ENCODE results near the gene CACNA2D1. TPM values are rescaled to one million over a fixed set of nuclear protein-coding genes. Genes with fewer than 3 reads are reported as not detected.

The CACNA2D1 gene
- total RNA-seq, 4 donors from 2014 or later = 3.0 to 15.7 (median 8.6) TPM

DNA sequence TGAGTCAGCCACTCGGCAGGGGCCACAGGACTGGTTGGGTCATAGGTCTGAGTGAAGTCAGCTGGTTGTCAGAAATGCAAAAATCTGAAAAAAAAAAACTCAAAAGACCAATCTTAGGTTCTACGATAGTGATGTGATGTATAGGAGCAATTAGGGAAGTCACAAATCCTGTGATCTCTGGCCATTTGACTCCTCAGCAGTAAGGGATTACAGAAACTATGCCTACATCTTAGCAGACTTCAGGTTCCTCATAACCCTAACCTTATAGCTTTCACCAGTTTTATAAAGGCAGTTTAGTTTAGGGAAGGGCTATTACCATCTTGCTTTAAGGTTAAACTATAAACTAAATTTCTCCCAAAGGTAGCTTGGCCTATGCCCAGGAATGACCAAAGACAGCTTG, 510.6 kb downstream of the CACNA2D1 start:
- WGBS, 2 donors = 83 to 90% methylated on average over 2 of the region's 2 CpGs

DNA sequence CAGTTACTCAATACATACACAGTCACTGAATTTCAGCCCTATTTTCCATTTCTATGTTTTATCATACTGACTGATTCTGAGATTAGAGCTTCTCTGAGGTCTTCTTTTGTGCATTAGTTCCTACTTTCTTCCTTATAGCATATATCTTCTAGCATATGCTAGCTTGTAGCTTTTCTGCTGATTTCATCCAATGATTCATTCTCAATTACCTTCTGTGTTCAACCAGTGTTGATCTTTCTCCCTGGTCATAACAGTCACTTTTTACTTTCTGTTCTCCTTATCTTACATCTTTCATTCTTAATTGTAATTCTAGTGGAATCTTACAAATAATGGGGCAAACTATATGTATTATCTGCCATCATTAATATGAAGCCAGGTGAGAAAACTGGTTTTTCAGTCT, 514.2 kb downstream of the CACNA2D1 start:
- H3K4me3 ChIP-seq (ENCODE audit: low read depth, poor library complexity, severe bottlenecking) = no peak overlapping the region
- TF ChIP-seq, protein P1, sequence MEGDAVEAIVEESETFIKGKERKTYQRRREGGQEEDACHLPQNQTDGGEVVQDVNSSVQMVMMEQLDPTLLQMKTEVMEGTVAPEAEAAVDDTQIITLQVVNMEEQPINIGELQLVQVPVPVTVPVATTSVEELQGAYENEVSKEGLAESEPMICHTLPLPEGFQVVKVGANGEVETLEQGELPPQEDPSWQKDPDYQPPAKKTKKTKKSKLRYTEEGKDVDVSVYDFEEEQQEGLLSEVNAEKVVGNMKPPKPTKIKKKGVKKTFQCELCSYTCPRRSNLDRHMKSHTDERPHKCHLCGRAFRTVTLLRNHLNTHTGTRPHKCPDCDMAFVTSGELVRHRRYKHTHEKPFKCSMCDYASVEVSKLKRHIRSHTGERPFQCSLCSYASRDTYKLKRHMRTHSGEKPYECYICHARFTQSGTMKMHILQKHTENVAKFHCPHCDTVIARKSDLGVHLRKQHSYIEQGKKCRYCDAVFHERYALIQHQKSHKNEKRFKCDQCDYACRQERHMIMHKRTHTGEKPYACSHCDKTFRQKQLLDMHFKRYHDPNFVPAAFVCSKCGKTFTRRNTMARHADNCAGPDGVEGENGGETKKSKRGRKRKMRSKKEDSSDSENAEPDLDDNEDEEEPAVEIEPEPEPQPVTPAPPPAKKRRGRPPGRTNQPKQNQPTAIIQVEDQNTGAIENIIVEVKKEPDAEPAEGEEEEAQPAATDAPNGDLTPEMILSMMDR (IDR thresholded peaks at IDR 0.05) = no peak
- TF ChIP-seq POLR2A (IDR thresholded peaks at IDR 0.05) = no peak
- no peak for DNase-seq (ENCODE audit: low spot score in 2 of 2)
- intact Hi-C loops (cut with DNase I; ENCODE audit: low total_unique reads) = no loop called here

More for the DNA sequence above, 510.6 kb downstream of the CACNA2D1 start:
- intact Hi-C loops (cut with DNase I; ENCODE audit: low total_unique reads) = no loop called here
- TF ChIP-seq POLR2A (IDR thresholded peaks at IDR 0.05) = no peak
- TF ChIP-seq, protein P1 (IDR thresholded peaks at IDR 0.05) = no peak
- no peak overlapping the region for H3K4me3 ChIP-seq (ENCODE audit: low read depth, poor library complexity, severe bottlenecking)
- DNase-seq (ENCODE audit: low spot score in 2 of 2) = no peak

DNA sequence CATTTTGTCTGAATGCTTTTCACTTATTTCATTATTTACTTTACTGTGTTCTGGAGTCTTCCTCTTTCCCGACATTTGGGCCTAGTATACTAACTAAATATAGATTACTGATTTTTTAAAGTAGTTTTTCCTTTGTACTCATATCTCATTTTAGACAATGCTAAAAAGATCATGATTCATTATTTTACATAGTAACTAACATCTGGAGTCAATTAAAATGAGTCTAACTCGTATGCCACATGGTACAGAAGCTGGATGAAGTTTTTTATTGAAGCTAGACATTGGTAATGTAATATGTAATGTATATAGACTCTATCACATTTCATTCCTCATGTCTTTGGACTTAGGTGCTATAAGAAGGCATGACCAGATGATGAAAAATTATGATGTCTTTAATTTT, 517.4 kb downstream of the CACNA2D1 start:
- DNase-seq (ENCODE audit: low spot score in 2 of 2) = no peak
- TF ChIP-seq, protein P1 (IDR thresholded peaks at IDR 0.05) = no peak
- TF ChIP-seq POLR2A (IDR thresholded peaks at IDR 0.05) = no peak
- H3K4me3 ChIP-seq (ENCODE audit: low read depth, poor library complexity, severe bottlenecking) = no peak overlapping the region
- WGBS, 2 donors = 37 to 52% methylated on average over 2 of the region's 2 CpGs
- intact Hi-C loops (cut with DNase I; ENCODE audit: low total_unique reads) = no loop called here

DNA sequence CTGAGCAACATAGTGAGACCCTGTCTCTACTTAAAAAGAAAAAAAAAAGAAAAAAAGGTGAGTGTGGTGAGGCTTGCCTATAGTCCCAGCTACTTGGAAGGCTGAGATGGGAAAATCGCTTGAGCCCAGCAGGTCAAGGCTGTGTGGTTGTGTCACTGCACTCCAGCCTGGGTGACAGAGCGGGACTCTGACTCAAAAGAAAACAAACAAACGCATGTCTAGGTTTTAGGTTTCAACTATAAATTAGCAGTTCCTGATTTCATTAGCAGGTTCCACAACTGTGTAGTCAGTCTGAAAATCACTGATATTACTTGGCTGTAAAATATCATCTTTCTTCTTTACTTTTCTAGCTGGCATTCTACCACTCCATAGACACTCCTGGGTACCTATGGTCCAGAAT, 518.0 kb downstream of the CACNA2D1 start:
- intact Hi-C loops (cut with DNase I; ENCODE audit: low total_unique reads) = no loop called here
- DNase-seq (ENCODE audit: low spot score in 2 of 2) = no peak
- H3K4me3 ChIP-seq (ENCODE audit: low read depth, poor library complexity, severe bottlenecking) = no peak overlapping the region
- TF ChIP-seq, protein P1 (IDR thresholded peaks at IDR 0.05) = no peak
- WGBS, 2 donors = 82 to 86% methylated on average over 3 of the region's 3 CpGs

DNA sequence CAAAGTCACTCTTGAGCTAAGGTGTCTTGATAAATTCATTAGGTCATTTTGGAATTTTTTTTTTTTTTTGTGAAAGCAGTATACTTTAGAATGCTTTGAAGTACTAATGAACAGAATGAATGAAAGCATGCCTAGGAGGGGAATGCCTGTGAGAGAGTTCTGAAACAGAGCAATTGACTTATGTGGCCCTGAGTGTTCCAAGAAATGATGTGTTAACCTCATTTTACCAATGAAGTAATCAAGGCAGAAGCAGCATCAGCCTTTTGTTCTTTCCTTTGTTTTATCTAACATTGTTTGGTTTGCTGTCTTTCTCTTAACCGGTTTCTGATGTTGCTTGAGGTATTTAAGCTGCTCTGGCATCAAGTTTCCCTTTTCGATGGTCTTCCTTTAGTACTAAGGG, 519.1 kb downstream of the CACNA2D1 start:
- no peak for DNase-seq (ENCODE audit: low spot score in 2 of 2)
- TF ChIP-seq, protein P1 (IDR thresholded peaks at IDR 0.05) = no peak
- no peak for TF ChIP-seq POLR2A (IDR thresholded peaks at IDR 0.05)
- intact Hi-C loops (cut with DNase I; ENCODE audit: low total_unique reads) = no loop called here
- 64 to 70% methylated on average over 2 of the region's 2 CpGs for WGBS, 2 donors
- H3K4me3 ChIP-seq (ENCODE audit: low read depth, poor library complexity, severe bottlenecking) = no peak overlapping the region

DNA sequence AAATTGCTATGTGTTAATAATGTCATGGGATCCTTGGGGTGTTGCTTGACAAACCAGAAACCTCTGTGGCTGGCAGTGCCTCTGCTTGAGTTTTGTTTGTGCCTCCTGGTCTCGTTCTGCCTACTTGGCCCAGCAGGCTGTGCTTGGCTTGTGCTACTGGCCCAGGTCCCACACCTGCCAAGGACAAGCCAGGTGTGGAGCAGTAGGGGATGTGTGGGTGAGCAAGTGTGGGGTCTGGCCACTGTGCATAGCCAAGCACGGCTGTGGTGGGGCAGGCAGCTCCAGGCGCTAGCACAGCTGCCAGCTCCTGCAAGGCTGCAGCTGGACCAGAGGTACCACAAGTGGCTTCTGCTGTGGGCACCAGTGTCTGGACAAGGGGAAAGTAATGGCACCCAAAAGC, 524.1 kb downstream of the CACNA2D1 start:
- 72 to 78% methylated on average over 3 of the region's 3 CpGs for WGBS, 2 donors
- no peak overlapping the region for H3K4me3 ChIP-seq (ENCODE audit: low read depth, poor library complexity, severe bottlenecking)
- TF ChIP-seq, protein P1 (IDR thresholded peaks at IDR 0.05) = no peak
- TF ChIP-seq POLR2A (IDR thresholded peaks at IDR 0.05) = no peak
- intact Hi-C loops (cut with DNase I; ENCODE audit: low total_unique reads) = no loop called here
- no peak for DNase-seq (ENCODE audit: low spot score in 2 of 2)
